Stimulated activated CD4-positive, alpha-beta T cell treated with anti-CD3 and anti-CD28 coated beads, Interleukin-12 subunit alpha, Interleukin-12 subunit beta, amount 100 ng/mL, for 24 hours (primary cell): Measurements from ENCODE around the gene LBH.
A peak's percentile ranks its signal among the peaks of the same experiment; 100 is the strongest.

Source experiments
- DNase-seq, 2 experiments: peaks; one replicate each; pipeline ENCODE4 v3.0.0-alpha.2; 2020; ENCODE audit warnings: low read depth in 2 of 2

The LBH gene

DNA sequence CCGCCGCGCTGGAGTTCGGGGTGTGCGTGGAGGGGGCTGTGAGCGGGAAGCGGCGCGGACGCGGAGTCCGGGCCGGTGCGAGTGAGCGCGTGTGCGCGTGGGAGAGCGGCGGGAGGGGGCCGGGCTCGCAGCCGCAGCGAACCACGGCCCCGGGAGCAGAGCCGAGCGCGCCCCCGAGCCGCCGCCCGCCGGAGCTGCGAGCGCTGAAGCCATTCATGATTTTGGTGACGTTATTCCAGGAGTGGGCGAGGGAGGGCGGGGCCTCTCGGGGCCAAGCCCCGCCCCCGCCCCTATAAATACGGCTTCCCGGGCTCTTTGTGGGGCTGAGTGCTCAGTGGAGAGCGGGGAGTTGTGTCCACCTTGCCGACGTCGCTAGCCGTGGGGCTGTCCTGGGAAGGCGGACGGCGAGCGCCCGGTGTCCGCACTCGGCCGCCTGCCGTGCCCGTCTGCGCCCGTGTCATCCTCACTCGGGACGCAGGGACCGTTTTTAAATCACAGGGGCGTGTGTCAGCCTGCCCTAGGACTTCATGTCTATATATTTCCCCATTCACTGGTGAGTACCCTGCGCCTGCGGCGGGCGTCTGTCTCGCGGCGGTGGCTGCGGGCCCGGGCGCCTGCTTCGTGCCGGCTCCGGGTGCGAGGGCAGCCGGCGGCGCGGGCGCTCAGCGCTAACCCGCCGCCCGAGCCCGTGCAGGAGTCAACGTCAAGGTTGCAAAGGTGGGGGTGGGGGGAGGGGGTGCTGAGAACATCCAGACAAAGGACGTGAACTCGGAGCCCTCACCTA, at the start of gene LBH:
LBH (plus strand) TSS at position 323 of the 784 bp plus-strand sequence; CDS start at position 528, 205 bp downstream.
- peak; percentile 77 to 83 for DNase-seq

DNA sequence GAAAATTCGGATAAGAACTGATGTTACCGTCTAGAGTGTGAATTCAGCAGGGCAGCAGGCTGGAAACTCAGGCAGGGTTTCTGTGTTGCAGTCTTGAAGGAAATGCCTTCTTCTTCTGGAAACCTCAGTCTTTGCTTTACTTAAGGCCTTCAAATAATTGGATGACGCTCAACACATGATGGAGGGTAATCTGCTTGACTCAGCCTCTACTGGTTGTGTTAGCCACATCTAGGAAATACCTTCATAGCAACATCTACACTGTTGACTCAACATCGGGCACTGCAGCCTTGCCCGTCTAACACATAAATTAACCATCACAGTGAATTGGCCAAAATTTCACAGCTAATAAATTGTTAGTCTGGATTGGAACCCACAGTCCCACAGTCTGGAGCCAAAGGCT, 47.3 kb upstream of the LBH start:
- DNase-seq = no peak

DNA sequence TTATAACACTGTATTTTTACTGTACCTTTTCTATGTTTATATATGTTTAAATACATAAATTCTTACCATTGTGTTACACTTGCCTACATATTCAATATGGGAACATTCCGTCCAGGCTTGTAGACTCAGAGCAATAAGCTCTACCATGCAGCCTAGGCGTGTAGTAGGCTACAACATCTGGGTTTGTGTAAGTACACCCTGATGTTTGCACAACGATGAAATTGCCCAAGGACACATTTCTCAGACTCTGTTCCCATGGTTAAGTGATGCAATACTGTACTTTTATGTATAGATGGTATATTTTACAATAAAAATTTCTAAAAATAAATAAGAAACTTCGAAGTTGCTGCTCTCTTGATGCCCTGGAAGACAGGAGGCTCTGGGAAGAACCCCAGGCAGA, 46.2 kb upstream of the LBH start:
- no peak for DNase-seq

DNA sequence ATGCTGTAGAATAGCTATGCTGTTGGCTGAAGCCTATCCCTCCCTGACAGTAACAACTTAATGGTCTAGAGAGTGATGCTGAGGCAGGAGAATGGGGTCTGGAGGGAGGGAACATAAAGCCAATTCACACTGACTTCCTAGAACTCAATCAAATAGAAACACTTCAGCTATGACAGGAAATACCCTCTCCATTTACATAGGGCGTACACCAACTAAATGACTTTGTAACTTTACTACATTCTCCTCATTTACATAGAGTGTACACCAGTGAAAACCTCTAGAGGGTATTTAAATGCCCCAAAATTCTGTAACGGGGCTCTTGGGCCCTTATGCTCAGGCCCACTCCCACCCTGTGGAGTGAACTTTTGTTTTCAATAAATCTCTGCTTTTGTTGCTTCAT, 43.0 kb upstream of the LBH start:
- no peak for DNase-seq

DNA sequence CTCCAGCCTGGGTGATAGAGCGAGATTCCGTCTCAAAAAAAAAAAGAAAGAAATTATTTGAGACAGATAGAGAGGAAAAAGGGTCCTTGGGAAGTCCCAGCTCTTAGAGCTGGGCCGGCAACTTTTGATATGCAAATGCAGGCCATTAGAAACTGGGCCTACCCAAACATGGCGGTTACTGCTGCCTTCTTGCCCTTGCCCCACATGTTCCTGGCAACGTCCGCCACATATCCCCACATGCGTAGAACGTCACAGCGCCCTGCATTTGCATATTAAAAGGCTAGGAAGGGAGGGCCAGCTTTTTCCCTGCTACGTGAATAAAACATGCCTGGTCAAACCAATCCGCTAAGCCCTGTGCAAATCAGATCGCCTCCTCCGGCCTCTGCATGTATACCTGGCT, 40.7 kb upstream of the LBH start:
- DNase-seq = no peak

DNA sequence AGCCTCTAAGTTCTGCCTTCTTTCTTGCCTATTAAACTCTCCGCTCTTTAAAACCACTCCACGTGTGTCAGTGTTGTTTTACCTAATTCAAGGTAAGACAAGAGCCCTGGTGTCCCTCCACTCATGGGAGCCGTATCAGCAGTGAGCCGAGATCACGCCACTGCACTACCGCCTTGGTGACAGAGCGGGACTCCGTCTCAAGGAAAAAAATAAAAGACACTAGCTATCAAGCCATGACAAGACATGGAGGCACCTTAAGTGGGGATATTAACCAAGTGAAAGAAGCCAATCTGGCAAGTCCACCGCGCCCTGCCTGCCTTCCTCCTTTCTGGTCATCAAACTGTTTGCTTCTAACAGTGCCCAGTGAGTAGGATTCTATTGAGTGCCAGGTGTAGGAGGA, 40.2 kb upstream of the LBH start:
- DNase-seq = no peak

DNA sequence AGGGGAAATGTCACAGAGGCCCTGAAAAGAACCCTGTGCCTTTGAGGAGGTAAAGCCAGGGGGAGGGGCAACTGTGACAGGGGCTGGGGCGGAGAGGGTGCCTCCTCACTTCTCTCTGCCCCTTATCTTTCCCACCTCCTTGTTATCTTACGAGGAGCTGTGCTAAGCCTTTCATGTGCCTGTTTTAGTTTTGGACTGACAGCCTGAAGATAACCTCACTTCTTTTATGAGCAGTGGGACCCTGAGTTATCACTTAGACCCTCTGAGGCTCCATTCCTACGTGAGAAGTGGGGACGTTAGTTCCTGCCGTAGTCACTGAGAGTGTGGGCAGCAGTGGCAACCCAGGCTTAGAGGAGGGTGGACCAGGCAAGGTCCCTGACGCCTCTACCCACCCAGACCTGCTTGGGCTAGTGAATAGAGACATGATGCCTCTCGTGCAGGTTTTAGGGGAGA, 39.5 kb upstream of the LBH start:
- no peak for DNase-seq

DNA sequence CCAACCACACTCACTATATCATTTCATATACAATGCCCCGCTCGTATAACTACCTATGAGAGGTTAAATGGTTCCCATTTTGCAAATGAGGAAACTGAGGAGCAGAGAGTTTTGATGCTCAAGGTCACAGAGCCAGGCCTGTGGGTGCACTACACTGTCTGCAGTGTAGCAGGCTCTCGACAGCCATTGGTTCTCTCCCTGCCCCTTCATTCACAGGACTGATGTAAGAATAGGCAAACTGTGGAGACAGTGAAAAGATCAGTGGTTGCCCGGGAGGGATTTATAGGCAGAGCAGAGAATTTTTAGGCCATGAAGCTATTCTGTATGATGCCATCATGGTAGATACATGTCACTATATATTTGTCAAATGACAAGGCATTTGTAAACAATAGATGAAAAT, 39.0 kb upstream of the LBH start:
- no peak for DNase-seq

DNA sequence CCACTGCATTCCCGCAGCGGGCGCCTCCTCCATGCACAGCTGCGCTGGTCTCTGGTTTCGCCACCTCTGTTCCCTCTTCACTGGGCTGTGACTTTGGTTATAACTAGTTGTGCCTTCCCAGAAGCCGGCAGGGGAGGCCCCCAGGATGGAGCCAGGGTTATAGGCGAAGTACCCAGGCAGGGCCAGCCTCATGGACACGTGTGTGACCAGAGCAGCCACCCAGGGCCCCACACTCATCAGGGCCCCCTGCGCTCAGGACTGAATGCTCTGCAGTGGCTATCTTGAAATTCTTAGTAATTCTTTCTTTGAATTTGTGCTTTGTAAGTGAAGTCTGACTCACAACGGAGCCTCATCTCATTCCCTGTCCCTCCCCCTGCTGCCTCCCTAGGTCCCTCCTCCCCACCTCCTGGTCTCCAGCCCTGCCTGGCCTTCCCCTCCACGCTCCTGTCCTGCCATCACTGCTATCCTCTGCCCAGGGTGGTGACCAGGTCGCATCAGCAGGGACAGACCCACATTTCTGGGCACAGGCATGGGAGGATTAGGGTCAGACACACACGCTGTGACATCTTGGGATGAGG, 38.1 kb upstream of the LBH start:
- no peak for DNase-seq

DNA sequence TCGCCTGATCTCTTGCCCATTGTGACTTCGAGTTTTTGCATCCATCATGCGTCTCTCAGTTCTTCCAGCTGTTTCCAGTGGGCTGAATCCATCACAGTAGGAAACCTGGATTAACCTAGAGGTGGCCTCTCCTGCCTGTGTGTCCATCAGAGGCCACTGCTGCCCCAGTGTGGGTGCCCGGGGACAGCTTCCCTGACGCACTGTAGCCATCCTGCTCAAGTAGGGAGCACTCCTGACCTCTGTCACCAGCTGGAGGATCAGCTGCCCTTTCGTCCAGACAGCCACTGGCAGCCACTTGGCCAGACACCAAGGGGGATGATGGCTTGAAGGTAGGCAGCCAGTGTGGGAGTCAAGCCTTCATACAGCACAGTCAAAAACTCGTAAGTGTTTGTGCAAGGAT, 36.9 kb upstream of the LBH start:
- no peak for DNase-seq

DNA sequence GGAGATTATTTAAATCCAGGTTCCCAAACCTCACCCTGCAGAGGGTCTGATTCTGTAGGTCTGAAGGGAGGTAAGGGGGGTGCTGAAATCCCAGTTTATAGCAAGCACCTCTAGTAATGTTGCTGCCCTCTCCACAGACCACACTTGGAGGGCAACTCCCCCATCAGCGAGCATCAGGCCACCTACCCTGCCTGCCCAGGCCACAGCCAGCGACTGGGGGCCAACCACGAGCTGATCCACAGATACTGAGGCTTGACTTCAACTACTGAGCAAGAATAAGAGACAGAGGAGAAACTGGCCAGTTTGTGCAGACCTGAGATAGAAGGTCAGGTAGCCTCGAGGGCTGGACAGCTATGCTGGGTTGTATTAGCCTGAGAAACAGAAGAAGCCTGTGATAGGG, 36.3 kb upstream of the LBH start:
- no peak for DNase-seq

DNA sequence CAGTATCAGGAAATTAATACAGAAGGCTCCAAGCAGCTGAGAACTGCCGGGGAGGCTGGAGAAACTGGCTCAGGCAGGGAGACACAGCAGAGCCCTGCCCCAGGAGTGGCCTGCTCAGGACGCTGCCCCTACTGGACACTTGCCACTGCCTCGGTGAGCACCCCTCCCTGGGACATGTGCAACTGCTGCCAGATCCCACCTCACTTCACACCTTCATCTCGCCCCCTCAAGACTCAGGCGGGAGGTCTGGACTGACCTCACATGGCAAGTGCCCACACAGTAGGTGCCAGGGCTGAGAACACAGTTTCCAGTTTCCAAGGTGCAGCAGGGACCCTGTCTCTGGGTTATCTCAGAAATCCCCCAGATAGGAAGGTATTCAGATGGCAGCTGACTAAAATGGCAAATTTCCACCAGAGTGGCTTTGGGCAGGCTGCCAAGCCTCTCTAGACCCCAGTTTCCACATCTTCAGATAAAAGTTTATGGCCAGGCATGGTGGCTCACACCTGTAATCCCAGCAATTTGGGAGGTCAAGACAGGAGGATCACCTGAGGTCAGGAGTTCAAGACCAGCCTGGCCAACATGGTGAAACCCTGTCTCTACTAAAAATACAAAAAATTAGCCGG, 33.7 kb upstream of the LBH start:
- no peak for DNase-seq

DNA sequence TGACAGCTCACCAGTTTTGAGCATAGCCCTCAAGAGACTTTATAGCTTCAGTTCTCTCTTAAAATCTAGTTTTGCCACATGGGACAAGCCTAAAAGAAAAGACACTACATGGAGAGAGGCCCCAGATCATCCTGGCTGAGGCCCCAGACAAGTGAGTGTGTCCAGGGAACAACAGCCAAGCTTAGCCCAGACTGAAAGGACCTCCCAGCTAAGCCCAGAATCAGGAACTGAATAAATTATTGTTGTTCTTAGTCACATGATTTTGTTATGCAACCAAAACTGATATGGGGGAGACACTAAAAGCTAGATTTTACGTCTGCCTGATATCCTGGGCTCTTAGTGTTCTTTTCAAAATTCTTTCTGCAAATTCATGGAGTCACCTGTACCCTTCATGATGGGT, 29.3 kb upstream of the LBH start:
- DNase-seq = no peak

DNA sequence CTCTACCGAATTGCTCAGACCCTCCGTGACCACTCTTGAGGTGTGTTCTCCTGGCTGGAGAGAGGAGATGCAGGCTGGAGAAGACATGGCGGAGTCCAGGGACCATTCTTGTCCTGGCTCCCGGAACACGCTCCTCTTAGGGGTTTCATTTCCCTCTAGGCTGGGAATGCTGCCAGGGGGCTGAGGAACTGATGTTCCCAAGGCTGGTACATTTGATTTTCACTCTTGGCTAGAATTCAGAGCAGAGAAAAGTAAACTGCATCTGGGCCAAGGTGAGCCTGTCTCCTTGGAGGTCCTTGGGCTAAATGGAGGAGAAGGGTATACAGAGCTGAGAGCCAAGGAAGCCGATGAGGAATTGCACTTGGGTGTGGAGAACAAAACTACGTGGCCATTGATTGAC, 28.2 kb upstream of the LBH start:
- no peak for DNase-seq

DNA sequence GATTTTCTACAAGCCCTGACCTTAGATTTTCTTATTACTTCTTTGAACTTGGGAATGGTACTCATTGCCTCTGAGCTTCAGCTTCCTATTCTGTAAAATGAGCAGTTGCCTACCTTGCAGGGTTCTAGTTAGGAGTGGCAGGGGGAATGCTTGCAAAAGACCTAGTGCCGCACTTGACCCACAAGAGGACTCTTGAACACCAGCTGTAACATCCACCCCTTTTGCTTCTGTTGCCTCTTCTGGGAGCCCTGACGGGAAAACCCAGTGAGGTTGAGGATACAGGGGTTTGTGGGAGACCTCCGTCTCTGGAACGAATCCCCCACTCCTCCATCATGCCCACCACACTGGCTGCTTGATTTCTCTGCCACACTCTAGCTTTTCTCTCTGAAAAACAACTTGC, 27.1 kb upstream of the LBH start:
- no peak for DNase-seq

DNA sequence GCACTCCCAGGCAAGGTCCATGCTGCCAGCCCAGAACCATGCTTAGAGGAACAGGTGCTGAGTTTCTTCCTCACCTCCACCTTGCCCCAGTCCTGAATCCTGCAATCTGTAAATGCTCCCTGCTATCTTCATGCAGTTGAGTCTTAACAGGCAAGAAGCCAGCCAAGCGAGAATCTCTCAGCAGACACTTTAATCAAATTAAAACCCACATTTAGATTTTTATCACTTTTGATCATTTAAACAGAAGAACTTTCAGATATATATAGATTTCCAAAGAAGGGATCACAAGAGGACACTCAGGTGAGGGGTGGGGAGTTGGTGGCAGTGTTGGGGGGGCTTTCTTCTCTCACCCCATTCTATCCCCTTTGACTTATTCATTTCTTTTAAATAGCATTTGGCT, 25.9 kb upstream of the LBH start:
- DNase-seq = no peak

DNA sequence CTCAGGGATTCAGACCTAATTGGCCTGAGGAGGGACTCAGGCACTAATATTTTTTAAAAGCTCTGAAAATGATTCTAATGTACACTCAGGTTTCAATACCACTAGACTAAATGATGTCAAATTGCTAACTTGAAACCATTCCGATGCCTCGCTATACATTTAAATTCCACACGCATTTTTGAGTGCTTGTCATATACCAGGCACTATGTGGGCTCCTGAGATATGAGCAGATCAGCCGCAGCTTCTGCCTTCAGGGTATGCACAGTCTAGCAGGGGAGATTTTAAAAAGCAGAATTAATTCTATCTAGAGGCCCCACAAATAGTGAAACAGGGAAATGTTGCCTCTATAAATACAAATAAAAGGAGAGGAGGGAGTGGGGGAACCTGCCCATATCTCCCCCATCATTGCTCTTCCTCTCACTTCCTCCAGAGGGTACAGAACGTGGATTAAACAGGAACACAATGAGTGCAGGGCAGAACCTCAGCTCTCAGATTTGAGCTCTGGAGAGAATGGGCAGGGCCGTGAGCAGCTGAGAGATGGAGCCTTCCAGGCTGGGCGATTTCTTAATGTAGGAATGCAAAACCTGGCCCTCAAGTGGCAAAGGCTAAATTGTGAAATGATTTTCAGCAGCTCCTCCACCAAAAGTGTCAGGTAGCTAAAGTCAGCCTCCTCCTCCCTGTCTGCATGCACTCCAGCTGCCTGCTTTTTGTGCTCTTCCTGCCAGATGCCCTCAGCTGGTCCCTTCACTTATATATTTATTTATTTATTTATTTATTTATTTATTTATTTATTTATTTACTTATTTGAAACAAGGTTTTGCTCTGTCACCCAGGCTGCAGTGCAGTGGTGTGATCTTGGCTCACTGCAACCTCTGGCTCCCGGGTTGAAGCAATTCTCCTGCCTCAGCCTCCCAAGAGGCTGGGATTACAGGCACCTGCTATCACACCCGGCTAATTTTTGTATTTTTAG, 24.6 kb upstream of the LBH start:
- DNase-seq = no peak

DNA sequence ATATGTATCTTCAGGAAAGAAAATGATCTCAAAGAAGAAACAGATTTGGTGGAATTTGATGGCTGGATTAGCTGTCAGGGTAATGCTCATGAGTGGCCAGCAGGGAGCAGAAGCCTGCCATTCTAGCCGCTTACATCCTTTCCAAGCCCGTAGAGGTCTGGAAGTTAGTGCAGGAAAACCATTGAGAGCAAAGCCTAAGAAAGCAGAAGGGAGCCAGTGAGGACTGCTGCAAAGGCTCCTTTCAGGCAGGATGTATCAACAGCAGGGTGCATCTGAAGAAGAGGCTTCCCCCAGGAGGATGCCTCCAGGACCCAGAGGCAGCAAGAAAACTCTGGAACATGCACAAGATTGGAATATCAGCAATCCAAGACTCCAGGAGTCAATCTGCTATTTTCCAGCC, 22.9 kb upstream of the LBH start:
- no peak for DNase-seq

DNA sequence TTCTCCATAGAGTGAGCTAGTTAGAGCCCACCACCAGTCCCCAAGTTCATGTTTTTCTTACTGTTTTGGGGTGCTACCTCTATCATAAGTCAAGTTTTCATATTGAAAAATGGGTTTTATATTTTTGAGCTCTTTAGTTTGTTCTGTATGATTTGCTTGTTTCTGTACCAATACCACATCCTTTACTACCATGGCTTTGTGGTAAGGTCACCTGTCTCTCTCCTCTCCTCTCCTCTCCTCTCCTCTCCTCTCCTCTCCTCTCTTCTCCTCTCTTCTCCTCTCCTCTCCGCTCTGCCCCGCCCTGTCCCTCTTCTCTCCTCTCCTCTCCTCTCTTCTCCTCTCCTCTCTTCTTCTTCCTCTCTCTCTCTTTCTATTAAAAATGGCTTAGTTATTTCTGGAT, 22.1 kb upstream of the LBH start:
- DNase-seq = no peak

DNA sequence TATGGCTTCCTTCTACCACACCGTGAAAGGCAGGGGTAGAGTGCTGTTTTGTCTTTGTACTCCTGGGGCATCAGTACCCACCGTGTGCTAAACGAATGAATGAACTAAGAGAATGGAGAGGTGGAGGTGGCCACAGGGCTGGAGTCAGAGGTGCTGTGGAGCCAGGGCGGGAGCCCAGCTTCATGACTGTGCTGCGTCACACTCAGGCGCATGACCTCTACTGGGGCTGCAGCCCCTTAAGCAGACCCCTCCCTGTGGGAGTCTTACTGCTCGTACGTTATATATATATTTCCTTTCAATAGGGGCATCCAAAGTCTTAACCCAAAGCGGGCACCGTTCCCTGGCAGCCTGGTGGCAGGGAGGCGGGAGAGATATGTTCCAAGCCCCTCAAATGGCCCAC, 18.0 kb upstream of the LBH start:
- DNase-seq = no peak

DNA sequence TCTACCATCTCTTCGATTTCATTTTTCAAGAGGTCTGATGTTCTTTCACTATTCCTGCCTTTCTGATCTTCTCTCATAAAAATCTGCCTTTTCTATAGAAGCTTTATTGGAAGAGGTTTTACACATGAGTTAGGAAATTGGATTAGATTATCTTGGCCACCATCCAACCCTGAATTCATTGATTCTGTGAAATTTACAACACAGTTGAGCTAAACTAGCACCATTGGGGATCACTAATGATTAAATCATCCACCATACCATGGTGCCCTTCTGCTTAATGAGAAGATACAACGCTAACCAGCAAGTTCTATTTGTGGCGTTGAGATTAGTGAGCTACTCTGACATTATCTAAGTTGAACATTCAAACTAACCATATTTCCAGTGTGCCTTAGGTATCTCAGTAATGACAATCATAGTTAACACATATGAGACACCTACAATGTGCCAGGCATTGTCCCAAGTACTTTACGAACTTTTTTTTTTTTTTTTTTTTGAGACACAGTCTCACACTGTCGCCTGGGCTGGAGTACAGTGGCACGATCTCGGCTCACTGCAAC, 17.3 kb upstream of the LBH start:
- no peak for DNase-seq

DNA sequence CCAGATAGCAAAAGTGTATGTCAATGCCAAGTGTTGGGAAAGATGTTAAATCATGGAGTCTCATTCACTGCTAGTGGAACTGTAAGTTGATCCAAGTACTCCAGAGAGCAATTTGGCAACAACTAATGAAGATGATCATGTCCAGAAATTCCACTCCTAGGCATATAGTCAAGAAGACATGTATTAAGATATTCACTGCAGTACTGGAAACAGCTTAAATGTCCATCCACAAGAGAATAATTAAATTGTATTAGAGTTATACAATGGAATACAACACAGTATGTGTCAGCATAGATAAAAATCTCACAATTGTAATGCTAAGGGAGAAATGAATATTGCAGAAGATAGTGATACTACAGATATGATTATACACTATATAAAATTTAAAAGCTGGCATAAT, 15.2 kb upstream of the LBH start:
- no peak for DNase-seq
